ENCODE data around the gene PNCK.
"Not testable (repeated sequence)": the region's sequence is repeated elsewhere in the genome, so short reads cannot be mapped to it uniquely, and the experiment has no call there.

PNCK gene

GRCh38 chrX:153686711-153687110, 13.1 kb upstream of the PNCK start:
- no peak for DNase-seq (ENCODE audit: low read depth in 2 of 2)

- DNase-seq (ENCODE audit: low read depth in 2 of 2) = no peak
These were observed 12.4 kb upstream of the PNCK start for GRCh38 chrX:153685751-153686696.

- DNase-seq (ENCODE audit: low read depth in 2 of 2) = no peak
These were observed 11.5 kb upstream of the PNCK start for GRCh38 chrX:153685156-153685536.

- no peak for DNase-seq (ENCODE audit: low read depth in 2 of 2)
These were observed 11.0 kb upstream of the PNCK start for GRCh38 chrX:153684467-153685155.

- not testable (repeated sequence) for DNase-seq (ENCODE audit: low read depth in 2 of 2)
These were observed 9.9 kb upstream of the PNCK start for GRCh38 chrX:153683486-153683885.

- DNase-seq (ENCODE audit: low read depth in 2 of 2) = no peak
These were observed 7.6 kb upstream of the PNCK start for GRCh38 chrX:153681175-153681574.

- DNase-seq (ENCODE audit: low read depth in 2 of 2) = no peak
These were observed 722 bp upstream of the PNCK start for GRCh38 chrX:153674219-153674851.

- DNase-seq (ENCODE audit: low read depth in 2 of 2) = no peak
These were observed 834 bp downstream of the PNCK start for GRCh38 chrX:153672531-153673427.

GRCh38 chrX:153671589-153672530, 1.8 kb downstream of the PNCK start:
- DNase-seq (ENCODE audit: low read depth in 2 of 2) = no peak

GRCh38 chrX:153670748-153671588, 2.6 kb downstream of the PNCK start:
- DNase-seq (ENCODE audit: low read depth in 2 of 2) = no peak

GRCh38 chrX:153669901-153670731, 3.5 kb downstream of the PNCK start:
- no peak for DNase-seq (ENCODE audit: low read depth in 2 of 2)

GRCh38 chrX:153669174-153669890, 4.3 kb downstream of the PNCK start:
- DNase-seq (ENCODE audit: low read depth in 2 of 2) = no peak

- no peak for DNase-seq (ENCODE audit: low read depth in 2 of 2)
These were observed 5.0 kb downstream of the PNCK start for GRCh38 chrX:153668423-153669173.

- DNase-seq (ENCODE audit: low read depth in 2 of 2) = peak; percentile 44 to 81
These were observed 5.6 kb downstream of the PNCK start for GRCh38 chrX:153667956-153668396.

GRCh38 chrX:153667281-153667955, 6.2 kb downstream of the PNCK start:
- no peak for DNase-seq (ENCODE audit: low read depth in 2 of 2)

- no peak for DNase-seq (ENCODE audit: low read depth in 2 of 2)
These were observed 7.8 kb downstream of the PNCK start for GRCh38 chrX:153665726-153666306.
